ENCODE data around the gene CPA2. TPM values are rescaled to one million over a fixed set of nuclear protein-coding genes. Genes with fewer than 3 reads are reported as not detected.

CPA2 gene
- total RNA-seq (2021) (0.90 to 2.3 TPM (median 1.3 TPM) in 3 replicates), Bru-seq, nascent RNA (percentile 27 among the genes with signal in this experiment)
- long read RNA-seq, experiment 1 = 0 reads
- long read RNA-seq, experiment 2 = 0 reads
- long read RNA-seq, experiment 3 = 0 reads

DNA sequence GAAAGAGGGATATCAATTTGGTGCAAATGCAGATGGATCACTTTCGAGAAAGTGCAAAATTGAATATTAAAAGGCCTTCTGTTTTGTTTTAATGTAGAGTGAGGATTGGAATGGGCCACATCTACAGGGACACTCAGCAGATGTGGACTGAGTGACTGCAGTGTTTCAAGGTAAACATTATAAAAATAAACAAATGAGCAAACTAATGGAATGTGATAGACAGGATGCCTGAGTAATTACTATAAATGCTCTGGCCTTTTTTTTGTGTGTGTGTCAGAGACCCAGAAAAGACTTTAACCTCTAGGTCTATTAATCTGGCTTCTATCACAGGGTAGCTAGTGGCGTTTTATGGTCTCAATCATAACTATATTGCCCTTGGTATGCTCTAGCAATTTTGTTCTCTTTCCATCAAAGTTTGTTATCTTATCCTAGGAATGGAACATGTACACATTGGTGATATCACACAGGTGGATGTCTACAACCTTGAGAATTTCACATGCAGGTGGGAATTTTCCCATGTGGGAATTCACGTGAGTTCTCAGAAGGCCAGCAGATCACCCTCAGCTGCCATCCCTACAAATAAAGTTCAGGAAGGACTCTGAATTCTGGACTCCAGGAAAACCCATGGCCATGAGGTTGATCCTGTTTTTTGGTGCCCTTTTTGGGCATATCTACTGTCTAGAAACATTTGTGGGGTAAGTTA, at the start of gene CPA2:
CPA2 (plus strand) TSS at position 606 of the 703 bp plus-strand sequence; CDS start at position 625, 19 bp downstream.
- POLR2A ChIA-PET = no interaction called here
- Mint-ChIP-seq H3K4me3 (no peak within 1 kb of the TSS), H3K9me3 (peaks cover 5% of the 10 kb centered on the region; the same call in 1 of the 2 replicates), H3K27me3 (ENCODE audit: low read depth) (peaks cover 5% of the 10 kb centered on the region; the same call in 1 of the 2 replicates), H3K36me3 (0 out of 2 replicates have a peak, but pooled peaks cover 2% of the 10 kb centered on the region), H3K4me1 (peaks cover 44% of the 10 kb centered on the region), H3K27ac (no peak within 1 kb of the TSS)
- DNase-seq (ENCODE audit: low spot score) = no peak
- no peak for ATAC-seq
- TF ChIP-seq MXD4 (CRISPR knock-in tag; IDR thresholded peaks at IDR 0.05; ENCODE audit: borderline replicate concordance) = no peak
- TF ChIP-seq, protein P1, sequence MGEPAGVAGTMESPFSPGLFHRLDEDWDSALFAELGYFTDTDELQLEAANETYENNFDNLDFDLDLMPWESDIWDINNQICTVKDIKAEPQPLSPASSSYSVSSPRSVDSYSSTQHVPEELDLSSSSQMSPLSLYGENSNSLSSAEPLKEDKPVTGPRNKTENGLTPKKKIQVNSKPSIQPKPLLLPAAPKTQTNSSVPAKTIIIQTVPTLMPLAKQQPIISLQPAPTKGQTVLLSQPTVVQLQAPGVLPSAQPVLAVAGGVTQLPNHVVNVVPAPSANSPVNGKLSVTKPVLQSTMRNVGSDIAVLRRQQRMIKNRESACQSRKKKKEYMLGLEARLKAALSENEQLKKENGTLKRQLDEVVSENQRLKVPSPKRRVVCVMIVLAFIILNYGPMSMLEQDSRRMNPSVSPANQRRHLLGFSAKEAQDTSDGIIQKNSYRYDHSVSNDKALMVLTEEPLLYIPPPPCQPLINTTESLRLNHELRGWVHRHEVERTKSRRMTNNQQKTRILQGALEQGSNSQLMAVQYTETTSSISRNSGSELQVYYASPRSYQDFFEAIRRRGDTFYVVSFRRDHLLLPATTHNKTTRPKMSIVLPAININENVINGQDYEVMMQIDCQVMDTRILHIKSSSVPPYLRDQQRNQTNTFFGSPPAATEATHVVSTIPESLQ (CRISPR knock-in tag; IDR thresholded peaks at IDR 0.05) = no peak
- TF ChIP-seq, protein P2, sequence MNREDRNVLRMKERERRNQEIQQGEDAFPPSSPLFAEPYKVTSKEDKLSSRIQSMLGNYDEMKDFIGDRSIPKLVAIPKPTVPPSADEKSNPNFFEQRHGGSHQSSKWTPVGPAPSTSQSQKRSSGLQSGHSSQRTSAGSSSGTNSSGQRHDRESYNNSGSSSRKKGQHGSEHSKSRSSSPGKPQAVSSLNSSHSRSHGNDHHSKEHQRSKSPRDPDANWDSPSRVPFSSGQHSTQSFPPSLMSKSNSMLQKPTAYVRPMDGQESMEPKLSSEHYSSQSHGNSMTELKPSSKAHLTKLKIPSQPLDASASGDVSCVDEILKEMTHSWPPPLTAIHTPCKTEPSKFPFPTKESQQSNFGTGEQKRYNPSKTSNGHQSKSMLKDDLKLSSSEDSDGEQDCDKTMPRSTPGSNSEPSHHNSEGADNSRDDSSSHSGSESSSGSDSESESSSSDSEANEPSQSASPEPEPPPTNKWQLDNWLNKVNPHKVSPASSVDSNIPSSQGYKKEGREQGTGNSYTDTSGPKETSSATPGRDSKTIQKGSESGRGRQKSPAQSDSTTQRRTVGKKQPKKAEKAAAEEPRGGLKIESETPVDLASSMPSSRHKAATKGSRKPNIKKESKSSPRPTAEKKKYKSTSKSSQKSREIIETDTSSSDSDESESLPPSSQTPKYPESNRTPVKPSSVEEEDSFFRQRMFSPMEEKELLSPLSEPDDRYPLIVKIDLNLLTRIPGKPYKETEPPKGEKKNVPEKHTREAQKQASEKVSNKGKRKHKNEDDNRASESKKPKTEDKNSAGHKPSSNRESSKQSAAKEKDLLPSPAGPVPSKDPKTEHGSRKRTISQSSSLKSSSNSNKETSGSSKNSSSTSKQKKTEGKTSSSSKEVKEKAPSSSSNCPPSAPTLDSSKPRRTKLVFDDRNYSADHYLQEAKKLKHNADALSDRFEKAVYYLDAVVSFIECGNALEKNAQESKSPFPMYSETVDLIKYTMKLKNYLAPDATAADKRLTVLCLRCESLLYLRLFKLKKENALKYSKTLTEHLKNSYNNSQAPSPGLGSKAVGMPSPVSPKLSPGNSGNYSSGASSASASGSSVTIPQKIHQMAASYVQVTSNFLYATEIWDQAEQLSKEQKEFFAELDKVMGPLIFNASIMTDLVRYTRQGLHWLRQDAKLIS (CRISPR knock-in tag; IDR thresholded peaks at IDR 0.05; ENCODE audit: borderline replicate concordance) = no peak
- no peak for TF ChIP-seq IRF2 (CRISPR knock-in tag; IDR thresholded peaks at IDR 0.05; ENCODE audit: borderline replicate concordance, low read depth)
- TF ChIP-seq, protein P3, sequence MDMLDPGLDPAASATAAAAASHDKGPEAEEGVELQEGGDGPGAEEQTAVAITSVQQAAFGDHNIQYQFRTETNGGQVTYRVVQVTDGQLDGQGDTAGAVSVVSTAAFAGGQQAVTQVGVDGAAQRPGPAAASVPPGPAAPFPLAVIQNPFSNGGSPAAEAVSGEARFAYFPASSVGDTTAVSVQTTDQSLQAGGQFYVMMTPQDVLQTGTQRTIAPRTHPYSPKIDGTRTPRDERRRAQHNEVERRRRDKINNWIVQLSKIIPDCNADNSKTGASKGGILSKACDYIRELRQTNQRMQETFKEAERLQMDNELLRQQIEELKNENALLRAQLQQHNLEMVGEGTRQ (CRISPR knock-in tag; IDR thresholded peaks at IDR 0.05) = no peak
- no peak for TF ChIP-seq HMGA2 (CRISPR knock-in tag; IDR thresholded peaks at IDR 0.05)
- TF ChIP-seq ATF1 (CRISPR knock-in tag; IDR thresholded peaks at IDR 0.05) = no peak
- TF ChIP-seq TP53 (CRISPR knock-in tag; IDR thresholded peaks at IDR 0.05) = no peak
- TF ChIP-seq GABPB1 (CRISPR knock-in tag; IDR thresholded peaks at IDR 0.05) = no peak
- no peak for TF ChIP-seq ZNF317 (CRISPR knock-in tag; IDR thresholded peaks at IDR 0.05; ENCODE audit: borderline replicate concordance, low read depth)
- CTCF ChIA-PET = no interaction called here

DNA sequence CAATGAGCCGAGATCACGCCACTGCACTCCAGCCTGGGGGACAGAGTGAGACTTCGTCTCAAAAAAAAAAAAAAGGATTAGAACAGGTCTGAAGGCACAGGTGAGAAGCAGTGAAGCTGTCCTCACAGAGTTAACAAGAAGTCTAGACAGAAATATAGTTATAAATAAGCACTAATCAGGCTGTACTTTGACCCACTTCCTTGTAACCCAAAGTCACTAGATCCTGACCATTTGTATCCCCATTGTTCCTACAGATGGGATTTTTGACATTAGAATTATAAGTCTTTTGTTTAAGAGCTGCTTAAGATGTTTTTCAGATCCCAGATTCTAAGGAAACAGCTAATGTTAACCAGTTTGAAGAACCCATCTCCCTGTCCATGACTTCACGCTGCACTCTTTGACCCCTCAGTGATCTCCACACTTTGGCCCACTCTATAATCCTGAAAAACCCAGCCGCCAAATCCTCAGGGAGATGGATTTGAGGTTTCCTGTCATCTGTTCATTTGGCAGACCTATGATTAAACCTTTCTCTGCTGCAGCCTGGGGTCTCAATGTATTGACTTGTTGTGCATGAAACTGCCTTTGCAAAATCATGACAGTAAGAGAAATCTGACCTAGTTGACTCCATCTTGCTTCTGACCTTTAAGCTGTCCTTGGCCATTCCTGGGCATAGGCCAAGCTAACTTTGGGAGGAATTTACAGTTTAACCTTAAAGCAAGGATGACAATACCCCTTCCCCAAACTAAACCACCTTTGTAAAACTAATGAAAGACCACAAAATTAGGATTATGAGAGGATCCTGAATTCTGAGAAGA, 47.6 kb upstream of the CPA2 start:
- ChIA-PET CTCF (interaction anchor here (0.6 kb wide), 1 partner anchor 748 kb away, joined by 3 read pairs; no protein-coding TSS in a partner anchor), POLR2A (interaction anchor here (0.8 kb wide), 1 partner anchor 1025 kb away, joined by 4 read pairs; no protein-coding TSS in a partner anchor)
- Mint-ChIP-seq H3K4me1 (no peaks in the 10 kb centered on the region), H3K9me3 (peaks cover 6% of the 10 kb centered on the region; the same call in 1 of the 2 replicates), H3K36me3 (no peaks in the 10 kb centered on the region), H3K27ac (no peak overlapping the region), H3K27me3 (ENCODE audit: low read depth) (peaks cover 7% of the 10 kb centered on the region; the same call in 1 of the 2 replicates), H3K4me3 (no peak overlapping the region)
- DNase-seq (ENCODE audit: low spot score) = no peak
- ATAC-seq = no peak
- no peak for TF ChIP-seq GABPB1 (CRISPR knock-in tag; IDR thresholded peaks at IDR 0.05)
- no peak for TF ChIP-seq MYBL2 (CRISPR knock-in tag; IDR thresholded peaks at IDR 0.05)
- TF ChIP-seq, protein P1 (CRISPR knock-in tag; IDR thresholded peaks at IDR 0.05) = no peak
- no peak for TF ChIP-seq NR1H2 (CRISPR knock-in tag; IDR thresholded peaks at IDR 0.05)
- TF ChIP-seq OVOL2 (CRISPR knock-in tag; IDR thresholded peaks at IDR 0.05; ENCODE audit: borderline replicate concordance) = no peak
- TF ChIP-seq TEAD1 (CRISPR knock-in tag; IDR thresholded peaks at IDR 0.05) = no peak
- TF ChIP-seq ZNF416 (CRISPR knock-in tag; IDR thresholded peaks at IDR 0.05) = no peak
- TF ChIP-seq ZNF396 (CRISPR knock-in tag; IDR thresholded peaks at IDR 0.05; ENCODE audit: borderline replicate concordance) = no peak
- TF ChIP-seq CREB1 (CRISPR knock-in tag; IDR thresholded peaks at IDR 0.05) = no peak
- TF ChIP-seq, protein P4, sequence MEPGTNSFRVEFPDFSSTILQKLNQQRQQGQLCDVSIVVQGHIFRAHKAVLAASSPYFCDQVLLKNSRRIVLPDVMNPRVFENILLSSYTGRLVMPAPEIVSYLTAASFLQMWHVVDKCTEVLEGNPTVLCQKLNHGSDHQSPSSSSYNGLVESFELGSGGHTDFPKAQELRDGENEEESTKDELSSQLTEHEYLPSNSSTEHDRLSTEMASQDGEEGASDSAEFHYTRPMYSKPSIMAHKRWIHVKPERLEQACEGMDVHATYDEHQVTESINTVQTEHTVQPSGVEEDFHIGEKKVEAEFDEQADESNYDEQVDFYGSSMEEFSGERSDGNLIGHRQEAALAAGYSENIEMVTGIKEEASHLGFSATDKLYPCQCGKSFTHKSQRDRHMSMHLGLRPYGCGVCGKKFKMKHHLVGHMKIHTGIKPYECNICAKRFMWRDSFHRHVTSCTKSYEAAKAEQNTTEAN (CRISPR knock-in tag; IDR thresholded peaks at IDR 0.05) = no peak
